Activated CD8-positive, alpha-beta T cell treated with anti-CD3 and anti-CD28 coated beads for 36 hours (primary cell): Measurements from ENCODE around the gene ABHD2. TPM values are rescaled to one million over a fixed set of nuclear protein-coding genes. Genes with fewer than 3 reads are reported as not detected.

Experiments
- ATAC-seq: fragments of 200-7000 bp; cut with Tn5 transposase; one replicate; pipeline ENCODE4 v1.10.0; 2021; ENCODE audit warnings: mild to moderate bottlenecking, moderate library complexity
- CTCF ChIA-PET: fragments of 350-600 bp; sonication (Branson Sonifier 250); formaldehyde crosslinking; loops from one replicate; lab custom pipeline; 2021; ENCODE audit warnings: antibody characterized with exemption; lab: Charles Lee
- POLR2A ChIA-PET: fragments of 350-600 bp; sonication (Branson Sonifier 250); formaldehyde crosslinking; loops from one replicate; lab custom pipeline; 2021; ENCODE audit warnings: antibody characterized with exemption; lab: Charles Lee
- DNase-seq: peaks from one replicate; pipeline ENCODE4 v3.0.0-alpha.2; 2020
- H3K27ac Mint-ChIP-seq: one replicate; pipeline ENCODE4 v1.8.0; 2021; ENCODE audit warnings: mild to moderate bottlenecking, mixed read lengths
- H3K27me3 Mint-ChIP-seq: one replicate; pipeline ENCODE4 v1.8.0; 2021; ENCODE audit warnings: mixed read lengths
- H3K36me3 Mint-ChIP-seq: one replicate; pipeline ENCODE4 v1.8.0; 2021; ENCODE audit warnings: low read depth, mixed read lengths
- H3K4me1 Mint-ChIP-seq: one replicate; pipeline ENCODE4 v1.8.0; 2021; ENCODE audit warnings: low read depth, mixed read lengths
- H3K4me3 Mint-ChIP-seq: one replicate; pipeline ENCODE4 v1.8.0; 2021; ENCODE audit warnings: mild to moderate bottlenecking, moderate library complexity, mixed read lengths
- H3K9me3 Mint-ChIP-seq: one replicate; pipeline ENCODE4 v1.8.0; 2021; ENCODE audit warnings: mixed read lengths
- intact Hi-C: fragments of 100-400 bp; cut with micrococcal nuclease; formaldehyde crosslinking; loops from one replicate; pipeline ENCODE4 v1.10.0; 2022
- total RNA-seq, 2 experiments: library from RNA; stranded (reverse); gene quantifications; one replicate each; pipeline ENCODE4 v1.2.3, GENCODE V29; 2021
- TF ChIP-seq, protein P1 (sequence below): fragments of 200-600 bp; IDR thresholded peaks from one replicate; pipeline ENCODE4 v1.8.0; 2022; ENCODE audit warnings: antibody characterized with exemption, mild to moderate bottlenecking

The ABHD2 gene, protein sequence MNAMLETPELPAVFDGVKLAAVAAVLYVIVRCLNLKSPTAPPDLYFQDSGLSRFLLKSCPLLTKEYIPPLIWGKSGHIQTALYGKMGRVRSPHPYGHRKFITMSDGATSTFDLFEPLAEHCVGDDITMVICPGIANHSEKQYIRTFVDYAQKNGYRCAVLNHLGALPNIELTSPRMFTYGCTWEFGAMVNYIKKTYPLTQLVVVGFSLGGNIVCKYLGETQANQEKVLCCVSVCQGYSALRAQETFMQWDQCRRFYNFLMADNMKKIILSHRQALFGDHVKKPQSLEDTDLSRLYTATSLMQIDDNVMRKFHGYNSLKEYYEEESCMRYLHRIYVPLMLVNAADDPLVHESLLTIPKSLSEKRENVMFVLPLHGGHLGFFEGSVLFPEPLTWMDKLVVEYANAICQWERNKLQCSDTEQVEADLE
- 10 to 100 TPM; 36.8 to 38.9 TPM for total RNA-seq

DNA sequence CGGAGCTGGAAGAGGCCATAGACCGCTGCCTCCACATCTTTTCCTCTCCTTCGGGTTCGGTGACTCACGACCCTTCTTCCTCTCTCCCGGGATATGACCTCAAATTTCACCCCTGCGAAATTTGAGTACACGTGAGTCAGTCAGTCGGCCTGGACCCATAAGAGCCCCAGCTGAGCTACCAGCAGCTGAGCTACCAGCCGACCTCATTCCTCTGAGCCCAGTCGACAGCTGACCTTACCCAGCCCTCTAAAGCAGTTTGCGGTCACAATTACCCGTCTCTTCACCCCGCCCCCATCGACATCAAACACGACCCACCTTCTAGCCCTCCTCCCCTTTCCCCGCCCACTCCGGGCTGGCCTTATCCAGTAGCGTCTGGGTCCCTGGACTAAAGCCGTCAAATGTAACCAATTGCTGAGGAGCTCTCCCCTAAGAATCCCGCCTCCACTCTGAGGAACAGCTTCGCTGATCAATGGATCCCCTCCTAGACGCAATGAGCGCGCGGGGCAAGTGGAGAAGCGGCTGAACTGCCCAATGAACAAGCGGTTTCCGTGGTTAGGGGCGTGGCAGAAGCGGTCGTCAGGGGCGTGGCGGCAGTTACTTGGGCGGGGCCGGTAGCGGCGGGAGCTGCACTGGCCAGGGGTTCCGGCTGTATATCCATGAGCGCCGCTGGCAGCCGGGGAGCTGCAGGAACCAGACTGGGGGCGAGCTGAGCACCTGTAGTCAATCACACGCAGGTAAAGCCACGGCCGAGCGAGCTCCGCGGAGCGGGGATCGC is at the start of gene ABHD2:
ABHD2 (plus strand) TSS at position 627 of the 775 bp plus-strand sequence. CDS start 27,872 bp downstream, outside the sequence.
- Mint-ChIP-seq H3K4me1 (peaks cover 36% of the 10 kb centered on the region), H3K27me3 (no peaks in the 10 kb centered on the region), H3K36me3 (peaks cover 6% of the 10 kb centered on the region), H3K9me3 (no peaks in the 10 kb centered on the region), H3K4me3 (no peak within 1 kb of the TSS), H3K27ac (peak within 1 kb of the TSS; percentile 18)
- ChIA-PET CTCF (interaction anchor here (0.9 to 6.0 kb wide), 9 partner anchors 9 to 119 kb away, joined by 4 to 45 read pairs (median 5); no protein-coding TSS in a partner anchor), POLR2A (interaction anchor here (0.8 to 2.9 kb wide), 6 partner anchors 8 to 79 kb away, joined by 3 to 16 read pairs (median 3); no protein-coding TSS in a partner anchor)
- ATAC-seq = peak; percentile 98
- intact Hi-C loops = loop anchor here (10.0 kb wide), 1 partner anchor 87 kb away; no protein-coding TSS in a partner anchor
- TF ChIP-seq, protein P1, sequence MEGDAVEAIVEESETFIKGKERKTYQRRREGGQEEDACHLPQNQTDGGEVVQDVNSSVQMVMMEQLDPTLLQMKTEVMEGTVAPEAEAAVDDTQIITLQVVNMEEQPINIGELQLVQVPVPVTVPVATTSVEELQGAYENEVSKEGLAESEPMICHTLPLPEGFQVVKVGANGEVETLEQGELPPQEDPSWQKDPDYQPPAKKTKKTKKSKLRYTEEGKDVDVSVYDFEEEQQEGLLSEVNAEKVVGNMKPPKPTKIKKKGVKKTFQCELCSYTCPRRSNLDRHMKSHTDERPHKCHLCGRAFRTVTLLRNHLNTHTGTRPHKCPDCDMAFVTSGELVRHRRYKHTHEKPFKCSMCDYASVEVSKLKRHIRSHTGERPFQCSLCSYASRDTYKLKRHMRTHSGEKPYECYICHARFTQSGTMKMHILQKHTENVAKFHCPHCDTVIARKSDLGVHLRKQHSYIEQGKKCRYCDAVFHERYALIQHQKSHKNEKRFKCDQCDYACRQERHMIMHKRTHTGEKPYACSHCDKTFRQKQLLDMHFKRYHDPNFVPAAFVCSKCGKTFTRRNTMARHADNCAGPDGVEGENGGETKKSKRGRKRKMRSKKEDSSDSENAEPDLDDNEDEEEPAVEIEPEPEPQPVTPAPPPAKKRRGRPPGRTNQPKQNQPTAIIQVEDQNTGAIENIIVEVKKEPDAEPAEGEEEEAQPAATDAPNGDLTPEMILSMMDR = no peak
- DNase-seq = peak; percentile 99

DNA sequence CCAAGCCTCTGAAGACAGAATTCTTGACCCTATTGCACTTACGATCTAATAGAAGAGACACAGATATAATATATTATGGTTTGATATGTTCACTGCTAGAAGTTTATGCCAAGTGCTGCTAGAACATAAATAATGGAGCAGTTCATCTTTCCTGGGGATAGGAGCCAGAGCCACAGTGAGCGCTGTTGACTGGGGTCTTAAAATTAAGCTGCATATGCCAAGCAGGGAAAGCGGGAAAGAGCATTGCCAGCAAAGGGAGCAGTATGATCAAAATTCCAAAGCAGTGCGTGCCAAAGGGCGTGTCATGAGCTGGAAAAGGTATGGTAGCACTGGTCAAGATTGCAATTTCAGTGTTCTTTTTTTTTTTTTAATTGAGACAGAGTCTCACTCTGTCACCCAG is 49.1 kb upstream of the ABHD2 start:
- intact Hi-C loops = no loop called here
- ATAC-seq (no peak), DNase-seq (no peak)
- ChIA-PET CTCF (interaction anchor here (1.4 kb wide), 1 partner anchor 139 kb away, joined by 3 read pairs; no protein-coding TSS in a partner anchor), POLR2A (no interaction called here)
- H3K4me3 Mint-ChIP-seq = no peak overlapping the region
- peaks cover 2% of the 10 kb centered on the region for H3K4me1 Mint-ChIP-seq
- no peak overlapping the region for H3K27ac Mint-ChIP-seq
- TF ChIP-seq, protein P1 = no peak
- H3K9me3 Mint-ChIP-seq = no peaks in the 10 kb centered on the region
- H3K27me3 Mint-ChIP-seq = peaks cover 10% of the 10 kb centered on the region
- H3K36me3 Mint-ChIP-seq = no peaks in the 10 kb centered on the region

DNA sequence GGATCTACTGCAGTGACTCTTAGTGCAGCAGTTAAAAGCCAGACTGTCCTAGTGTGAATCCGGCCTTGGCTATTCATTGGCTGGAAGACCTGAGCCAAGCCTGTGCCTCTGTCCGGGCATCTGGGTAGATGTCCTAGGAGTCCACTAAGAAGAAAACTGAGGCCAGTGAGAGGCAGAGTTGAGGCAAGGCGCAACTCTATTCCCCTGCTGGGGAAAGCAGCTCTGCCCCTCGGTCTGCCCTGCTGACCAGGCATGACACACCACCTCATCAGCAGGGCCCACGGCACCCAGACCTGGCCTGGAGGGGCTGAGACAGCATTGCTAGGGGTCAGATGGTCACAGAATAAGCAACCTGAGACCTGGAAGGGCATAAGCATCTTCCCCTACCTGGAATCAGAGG is 46.7 kb upstream of the ABHD2 start:
- intact Hi-C loops = no loop called here
- Mint-ChIP-seq H3K27me3 (peaks cover 8% of the 10 kb centered on the region), H3K36me3 (no peaks in the 10 kb centered on the region), H3K27ac (no peak overlapping the region), H3K9me3 (no peaks in the 10 kb centered on the region), H3K4me1 (peaks cover 2% of the 10 kb centered on the region), H3K4me3 (no peak overlapping the region)
- CTCF ChIA-PET = interaction anchor here (1.0 kb wide), 1 partner anchor 10 kb away, joined by 3 read pairs; no protein-coding TSS in a partner anchor
- POLR2A ChIA-PET = no interaction called here
- ATAC-seq (no peak), DNase-seq (no peak)
- TF ChIP-seq, protein P1 = no peak

DNA sequence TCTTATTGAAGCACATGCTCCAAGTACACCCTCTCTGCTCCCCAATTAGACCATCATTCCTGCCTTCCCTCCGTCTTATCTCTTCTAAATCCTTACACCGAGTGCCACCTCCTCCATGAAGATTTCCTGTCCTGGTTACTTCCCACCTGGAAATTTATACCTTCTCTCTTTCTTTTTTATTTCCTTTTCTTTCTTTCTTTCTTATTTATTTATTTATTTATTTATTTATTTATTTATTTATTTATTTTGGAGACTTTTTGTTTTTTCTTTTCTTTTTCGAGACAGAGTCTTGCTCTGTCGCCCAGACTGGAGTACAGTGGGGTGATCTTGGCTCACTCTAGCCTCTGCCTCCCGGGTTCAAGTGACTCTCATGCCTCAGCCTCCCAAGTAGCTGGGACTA is 45.9 kb upstream of the ABHD2 start:
- peaks cover 2% of the 10 kb centered on the region for H3K4me1 Mint-ChIP-seq
- H3K36me3 Mint-ChIP-seq = no peaks in the 10 kb centered on the region
- ChIA-PET CTCF (interaction anchor here (1.0 to 1.1 kb wide), 3 partner anchors 11 to 135 kb away, joined by 3 to 4 read pairs (median 3); no protein-coding TSS in a partner anchor), POLR2A (interaction anchor here (0.8 kb wide), 1 partner anchor 18 kb away, joined by 4 read pairs; no protein-coding TSS in a partner anchor)
- TF ChIP-seq, protein P1 = no peak
- ATAC-seq (no peak), DNase-seq (no peak)
- intact Hi-C loops = no loop called here
- no peaks in the 10 kb centered on the region for H3K9me3 Mint-ChIP-seq
- H3K4me3 Mint-ChIP-seq = no peak overlapping the region
- no peak overlapping the region for H3K27ac Mint-ChIP-seq
- H3K27me3 Mint-ChIP-seq = peaks cover 8% of the 10 kb centered on the region
